COR-L47 (cell line): ENCODE measurements around the gene HSP90B1.
A peak's percentile ranks its signal among the peaks of the same experiment; 100 is the strongest.

Experiments used
- DNase-seq: peaks from one replicate; lab custom pipeline; 2025; lab: John Stamatoyannopoulos, UW

HSP90B1 gene

DNA sequence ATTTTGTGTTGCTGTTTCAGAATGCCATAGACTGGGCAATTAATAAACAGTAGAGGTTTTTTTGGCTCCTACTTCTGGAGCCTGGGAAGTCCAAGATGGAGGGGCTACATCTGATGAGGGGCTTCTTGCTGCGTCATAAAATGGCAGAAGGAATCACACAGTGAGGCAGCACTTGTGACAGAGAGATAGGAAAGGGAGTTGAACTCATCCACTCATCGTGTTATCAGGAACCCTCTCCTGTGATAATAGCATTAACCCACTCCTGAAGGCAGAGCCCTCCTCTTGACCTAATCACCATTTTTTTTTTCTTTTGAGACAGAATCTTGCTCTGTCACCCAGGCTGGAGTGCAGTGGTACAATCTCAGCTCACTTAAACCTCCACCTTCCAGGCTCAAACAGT is 45.2 kb downstream of the HSP90B1 start:
- DNase-seq, result no peak

DNA sequence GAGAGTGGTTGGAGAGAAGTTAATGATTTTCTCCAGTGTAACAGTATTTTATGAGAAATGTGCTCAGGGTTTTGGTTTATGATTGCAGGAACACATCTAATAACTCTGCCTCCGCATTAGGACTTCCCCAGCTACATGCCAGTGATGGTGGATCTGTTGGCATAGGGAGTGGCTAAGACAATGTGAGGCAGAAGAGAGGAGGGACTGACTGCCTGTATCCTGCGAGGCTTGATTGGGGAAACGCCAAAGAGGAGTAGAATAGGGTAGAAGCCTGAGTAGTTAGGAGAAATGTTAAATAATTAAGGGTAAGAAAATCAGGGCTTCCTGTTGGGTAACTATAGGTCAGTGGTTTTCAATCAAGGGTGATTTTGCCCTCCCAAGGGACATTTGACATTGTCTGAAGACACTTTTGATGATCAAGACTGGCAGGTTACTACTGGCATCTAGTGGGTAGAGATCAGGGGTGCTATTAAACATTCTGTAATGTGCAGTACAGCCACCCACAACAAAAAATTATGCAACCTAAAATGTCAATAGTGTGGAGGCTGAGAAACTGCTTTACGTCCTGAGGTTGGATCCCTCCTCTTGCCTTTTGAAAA is 48.3 kb downstream of the HSP90B1 start:
- DNase-seq, result no peak

DNA sequence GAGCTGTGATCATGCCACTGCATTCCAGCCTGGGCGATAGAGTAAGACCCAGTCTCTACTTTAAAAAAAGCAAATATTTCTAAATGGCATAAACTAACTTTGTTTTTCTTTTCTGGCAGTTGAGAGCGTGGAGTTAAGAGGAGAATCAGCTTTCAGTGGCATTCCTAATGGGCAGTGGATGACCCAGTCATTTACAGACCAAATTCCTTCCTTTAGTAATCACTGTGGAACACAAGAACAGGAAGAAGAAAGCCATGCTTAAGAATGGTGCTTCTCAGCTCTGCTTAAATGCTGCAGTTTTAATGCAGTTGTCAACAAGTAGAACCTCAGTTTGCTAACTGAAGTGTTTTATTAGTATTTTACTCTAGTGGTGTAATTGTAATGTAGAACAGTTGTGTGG is 56.6 kb downstream of the HSP90B1 start:
- no peak for DNase-seq

DNA sequence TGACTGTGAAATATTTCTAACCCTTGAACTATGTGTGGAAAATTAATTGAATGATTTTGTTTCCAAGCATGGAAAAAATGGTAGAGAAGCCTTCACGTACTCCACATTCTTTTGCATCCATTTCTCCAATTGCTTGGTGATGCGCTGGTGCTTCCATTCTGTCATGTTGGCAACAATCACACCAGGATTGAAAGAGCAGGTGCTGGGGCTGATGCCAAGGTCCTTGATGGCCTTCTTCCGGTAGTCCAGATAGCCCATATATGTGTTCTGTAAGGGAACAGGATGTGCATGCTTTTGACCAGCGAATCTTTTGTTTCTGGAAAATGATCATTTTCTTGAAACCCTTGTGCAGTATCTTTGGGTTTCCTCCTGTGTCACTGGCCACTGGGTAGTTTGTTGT is 64.0 kb downstream of the HSP90B1 start:
- peak; percentile 2 for DNase-seq

DNA sequence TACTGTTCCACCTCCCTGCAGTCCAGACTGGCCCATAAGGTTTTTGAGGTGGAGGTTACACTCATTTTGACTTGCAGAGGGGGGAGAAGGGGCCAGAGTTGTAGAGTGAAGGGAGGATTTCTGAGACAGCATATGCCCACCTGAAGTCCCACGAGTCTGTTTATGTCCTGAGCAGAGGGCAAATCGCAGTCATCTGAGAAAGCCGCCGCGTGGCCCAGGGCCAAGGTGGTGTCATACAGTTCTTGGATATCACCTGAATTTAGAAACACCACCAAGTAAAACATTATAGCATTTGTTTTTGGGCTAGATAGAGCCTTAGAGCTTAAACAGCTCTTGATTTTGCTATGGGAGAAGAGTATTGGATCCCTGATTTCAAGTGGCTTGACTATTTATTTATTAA is 66.4 kb downstream of the HSP90B1 start:
- DNase-seq, result no peak

DNA sequence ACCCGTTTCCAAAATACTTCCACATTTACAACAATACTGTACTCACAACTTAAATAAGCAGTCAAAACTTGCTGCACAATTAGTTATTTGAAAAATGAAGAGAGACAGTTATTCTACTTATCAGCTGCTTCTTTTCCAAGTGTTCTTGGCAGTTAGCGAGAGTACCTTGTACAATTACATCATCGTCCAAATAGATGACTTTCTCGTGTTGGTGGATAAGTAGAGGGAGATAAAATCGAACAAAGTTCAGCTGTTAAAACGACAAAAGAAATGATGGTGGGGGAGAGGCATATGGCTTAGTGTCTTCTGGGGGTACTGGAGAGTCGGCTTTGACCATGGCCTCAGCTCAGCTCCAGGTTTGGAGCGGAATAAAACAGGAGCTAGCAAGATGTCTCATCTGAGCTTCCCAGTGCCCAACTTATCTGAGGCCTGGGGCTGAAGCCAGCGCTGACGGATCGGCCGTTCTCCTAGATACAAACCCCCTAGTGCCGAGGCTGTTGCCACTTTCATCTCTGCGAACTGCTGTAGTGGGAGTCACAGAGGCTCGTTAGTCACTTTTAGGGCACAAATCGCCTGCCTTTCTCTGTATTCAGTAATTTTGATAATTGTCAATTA is 67.2 kb downstream of the HSP90B1 start:
- DNase-seq, result no peak
